Suprapubic skin (tissue), 4 donors: ENCODE results near the gene RASSF8.

Source experiments
- EP300 ChIP-seq: sonication (generic); formaldehyde crosslinking; IDR thresholded peaks from one replicate; pipeline ENCODE4 v1.6.1; 2017; ENCODE audit warnings: antibody characterized with exemption
- POLR2A ChIP-seq, 2 donors: fragments of 450-650 bp; IDR thresholded peaks; one replicate each; pipeline ENCODE4 v1.6.1; 2017; ENCODE audit warnings: antibody characterized with exemption in 2 of 2, mild to moderate bottlenecking in 2 of 2, moderate library complexity in 2 of 2
- POLR2AphosphoS5 ChIP-seq, 3 donors: sonication (generic); formaldehyde crosslinking; IDR thresholded peaks; one replicate each; pipeline ENCODE4 v1.6.1; 2017; ENCODE audit warnings: antibody characterized with exemption in 3 of 3
- TF ChIP-seq, protein P1 (sequence below), 2 donors: fragments of 200-600 bp in 1 of 2; fragments of 450-650 bp in 1 of 2; sonication (generic) in 1 of 2; IDR thresholded peaks; one replicate each; pipeline ENCODE4 v1.5.1; 2016 to 2019; ENCODE audit warnings: antibody characterized with exemption in 2 of 2, mild to moderate bottlenecking in 1 of 2, moderate library complexity in 1 of 2

DNA sequence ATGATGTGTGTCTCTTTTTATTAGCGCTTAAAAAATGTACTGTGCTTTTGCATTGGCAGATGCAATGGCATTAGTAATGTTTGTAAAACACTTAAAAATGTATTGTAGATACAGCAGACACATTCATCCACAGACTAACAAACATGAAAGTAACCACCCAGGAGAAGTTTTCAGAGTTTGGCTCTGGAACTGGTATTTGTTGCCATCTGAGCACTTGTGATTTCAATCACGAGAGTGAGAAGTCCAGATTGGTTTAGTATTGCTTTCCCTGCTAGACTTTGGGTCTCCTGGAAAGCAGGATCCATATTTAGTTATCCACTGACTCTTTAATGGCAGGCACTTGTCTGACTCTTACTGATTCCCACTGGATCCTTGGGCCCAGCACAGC is 13.2 kb downstream of the RASSF8 start:
- TF ChIP-seq POLR2A (IDR thresholded peaks at IDR 0.05) (no peak), EP300 (no peak), POLR2AphosphoS5 (IDR thresholded peaks at IDR 0.05) (no peak)
- TF ChIP-seq, protein P1, sequence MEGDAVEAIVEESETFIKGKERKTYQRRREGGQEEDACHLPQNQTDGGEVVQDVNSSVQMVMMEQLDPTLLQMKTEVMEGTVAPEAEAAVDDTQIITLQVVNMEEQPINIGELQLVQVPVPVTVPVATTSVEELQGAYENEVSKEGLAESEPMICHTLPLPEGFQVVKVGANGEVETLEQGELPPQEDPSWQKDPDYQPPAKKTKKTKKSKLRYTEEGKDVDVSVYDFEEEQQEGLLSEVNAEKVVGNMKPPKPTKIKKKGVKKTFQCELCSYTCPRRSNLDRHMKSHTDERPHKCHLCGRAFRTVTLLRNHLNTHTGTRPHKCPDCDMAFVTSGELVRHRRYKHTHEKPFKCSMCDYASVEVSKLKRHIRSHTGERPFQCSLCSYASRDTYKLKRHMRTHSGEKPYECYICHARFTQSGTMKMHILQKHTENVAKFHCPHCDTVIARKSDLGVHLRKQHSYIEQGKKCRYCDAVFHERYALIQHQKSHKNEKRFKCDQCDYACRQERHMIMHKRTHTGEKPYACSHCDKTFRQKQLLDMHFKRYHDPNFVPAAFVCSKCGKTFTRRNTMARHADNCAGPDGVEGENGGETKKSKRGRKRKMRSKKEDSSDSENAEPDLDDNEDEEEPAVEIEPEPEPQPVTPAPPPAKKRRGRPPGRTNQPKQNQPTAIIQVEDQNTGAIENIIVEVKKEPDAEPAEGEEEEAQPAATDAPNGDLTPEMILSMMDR (IDR thresholded peaks at IDR 0.05): no peak
